ENCODE results near the gene SFXN5.

SFXN5 gene

DNA sequence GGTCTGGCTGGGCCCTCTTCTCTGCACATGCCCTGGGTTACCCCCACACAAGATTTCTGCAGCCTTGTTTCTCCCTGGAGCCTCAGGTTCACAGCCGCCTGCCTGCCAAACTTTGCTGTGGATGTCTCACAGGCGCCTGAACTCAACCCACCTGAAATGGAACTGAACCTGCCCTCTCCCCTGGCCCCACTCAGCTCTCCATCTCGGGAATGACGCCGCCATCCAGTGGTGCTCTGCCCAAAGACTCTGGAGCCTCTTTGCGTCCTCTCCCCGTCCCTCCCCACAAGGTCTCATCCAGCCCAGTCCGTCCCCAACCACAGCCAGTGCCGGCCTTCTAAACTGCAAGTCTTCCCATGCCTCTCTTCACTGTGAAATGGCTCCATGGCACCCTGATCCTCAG is 125.0 kb downstream of the SFXN5 start:
- in situ Hi-C loops (cut with MboI; ENCODE audit: low sequenced_read_pairs) = no loop called here

DNA sequence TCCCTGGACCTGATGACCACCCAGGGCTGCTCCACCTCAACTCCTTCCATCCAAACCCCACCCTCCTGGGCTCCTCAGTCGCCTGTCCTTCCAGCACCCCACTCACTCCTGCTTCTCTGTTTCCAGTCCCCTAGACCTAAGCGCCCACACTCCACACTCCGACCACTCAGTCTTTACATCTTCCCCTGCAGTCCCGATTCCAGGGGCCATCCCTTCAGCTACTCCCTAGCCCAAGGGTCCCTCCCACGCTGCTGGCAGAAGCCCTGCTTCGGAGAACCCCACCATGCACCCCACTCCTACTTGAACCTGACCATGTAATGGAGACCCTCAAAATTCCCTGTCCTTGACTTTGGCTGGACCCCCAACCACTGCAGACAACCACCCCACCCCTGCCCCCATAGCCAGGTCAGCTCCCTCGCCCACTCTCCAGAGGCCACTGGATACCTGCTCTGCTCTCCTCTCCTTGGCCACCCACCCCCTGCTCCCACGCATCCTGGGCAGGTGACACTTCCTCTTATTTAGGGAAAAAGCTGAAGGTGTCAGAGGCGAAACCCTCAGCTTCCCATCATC is 126.0 kb downstream of the SFXN5 start:
- in situ Hi-C loops (cut with MboI; ENCODE audit: low sequenced_read_pairs) = no loop called here

DNA sequence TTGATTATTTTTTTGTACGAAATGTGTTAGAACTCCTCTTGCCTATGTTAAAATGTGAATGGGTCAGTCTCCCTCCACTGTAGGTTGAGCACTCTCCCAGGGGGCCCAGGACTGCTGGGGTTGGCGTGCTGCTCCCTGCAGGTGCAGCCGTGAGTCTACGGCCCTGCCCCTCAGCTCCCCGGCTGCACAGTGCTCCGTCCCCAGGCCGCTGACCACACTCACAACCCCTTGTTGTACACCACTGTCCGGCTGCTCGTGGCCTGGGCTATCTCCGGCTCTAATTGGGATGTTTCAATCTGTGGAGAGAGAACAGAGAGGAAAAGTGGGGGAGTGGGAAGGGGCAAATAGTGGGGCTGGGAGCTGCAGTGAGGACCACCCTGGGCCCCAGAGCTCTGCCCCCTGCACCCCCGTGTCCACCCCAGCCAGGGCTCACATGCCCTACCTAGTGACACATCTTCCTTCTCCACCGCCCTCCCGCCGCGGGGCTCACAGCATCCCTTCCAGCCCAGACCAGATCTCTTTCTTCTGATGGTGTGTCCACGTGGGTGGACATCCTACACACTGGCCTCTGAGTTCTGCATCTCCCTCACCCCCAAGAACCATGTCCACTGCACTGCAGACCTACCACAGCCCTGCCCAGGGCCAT is 126.6 kb downstream of the SFXN5 start:
- in situ Hi-C loops (cut with MboI; ENCODE audit: low sequenced_read_pairs) = no loop called here

DNA sequence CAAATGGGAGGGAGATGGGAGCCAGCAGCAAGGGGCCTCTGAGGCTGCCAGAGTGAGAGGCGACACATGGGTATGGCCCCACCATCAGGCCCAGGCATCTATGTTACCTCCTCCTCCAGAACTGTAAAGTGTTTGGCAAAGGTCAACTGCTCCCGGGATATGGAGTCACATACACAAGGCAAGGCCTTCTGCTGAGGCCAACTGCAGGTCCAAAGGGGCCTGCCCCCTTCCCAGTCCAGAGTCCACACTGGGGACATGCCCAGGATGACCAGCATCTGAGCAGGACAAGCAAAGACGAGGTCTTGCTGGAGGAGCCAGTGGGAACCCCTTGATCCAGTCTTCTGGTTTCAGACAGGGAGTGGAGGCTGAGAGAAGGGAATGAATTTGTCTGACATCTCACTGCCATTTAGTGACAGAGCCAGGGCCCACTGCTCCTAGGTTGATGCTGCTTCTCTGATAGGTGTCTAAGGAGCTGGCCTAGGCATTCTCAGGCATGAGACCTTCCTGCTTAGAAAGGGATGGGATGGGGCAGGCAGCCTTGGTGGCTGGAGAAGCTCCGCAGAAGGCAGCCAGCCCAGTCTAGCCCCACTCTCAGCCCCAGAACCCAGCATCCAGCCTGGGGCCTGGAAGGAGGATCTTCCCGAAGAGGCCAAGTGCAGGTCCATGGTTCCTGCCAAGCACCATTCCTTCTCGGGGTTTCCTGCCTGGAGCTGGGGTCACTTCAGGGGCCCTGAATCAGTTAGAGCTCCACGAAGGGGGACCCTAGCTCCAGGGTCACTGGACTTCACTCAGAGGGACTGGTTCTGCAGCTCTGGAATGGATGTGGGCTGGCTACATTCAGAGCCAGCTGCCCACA is 127.7 kb downstream of the SFXN5 start:
- in situ Hi-C loops (cut with MboI; ENCODE audit: low sequenced_read_pairs) = no loop called here

DNA sequence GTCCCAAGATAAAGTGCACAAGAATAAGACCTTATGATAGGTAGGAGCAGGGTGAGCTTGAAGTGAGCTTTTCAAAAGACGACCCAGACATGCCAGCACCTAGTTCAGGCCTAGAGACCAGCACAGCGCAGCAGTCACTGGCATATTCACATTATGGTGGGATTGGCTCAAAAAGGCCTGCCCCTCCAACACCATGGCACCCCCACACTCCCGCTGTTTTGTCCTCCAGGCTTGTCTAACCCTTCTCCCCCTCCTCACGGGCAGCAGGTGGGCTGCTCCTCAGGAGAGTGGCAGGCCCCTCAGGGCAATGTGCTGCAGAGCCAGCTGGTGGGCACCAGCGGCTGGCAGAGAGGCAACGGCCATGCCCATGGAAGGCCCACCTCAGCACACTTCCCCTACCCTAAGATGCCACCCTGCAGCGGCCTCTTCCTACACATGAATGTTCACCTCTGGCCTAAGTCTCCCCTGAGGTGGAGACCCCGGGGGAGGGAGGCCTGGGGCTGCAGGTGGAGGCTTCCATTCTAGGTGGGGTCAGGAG is 128.6 kb downstream of the SFXN5 start:
- in situ Hi-C loops (cut with MboI; ENCODE audit: low sequenced_read_pairs) = no loop called here

GRCh38 chr2:72942293-72942692 is 129.2 kb downstream of the SFXN5 start:
- in situ Hi-C loops (cut with MboI; ENCODE audit: low sequenced_read_pairs) = no loop called here

GRCh38 chr2:72940786-72941185 is 130.7 kb downstream of the SFXN5 start:
- in situ Hi-C loops (cut with MboI; ENCODE audit: low sequenced_read_pairs) = no loop called here

DNA sequence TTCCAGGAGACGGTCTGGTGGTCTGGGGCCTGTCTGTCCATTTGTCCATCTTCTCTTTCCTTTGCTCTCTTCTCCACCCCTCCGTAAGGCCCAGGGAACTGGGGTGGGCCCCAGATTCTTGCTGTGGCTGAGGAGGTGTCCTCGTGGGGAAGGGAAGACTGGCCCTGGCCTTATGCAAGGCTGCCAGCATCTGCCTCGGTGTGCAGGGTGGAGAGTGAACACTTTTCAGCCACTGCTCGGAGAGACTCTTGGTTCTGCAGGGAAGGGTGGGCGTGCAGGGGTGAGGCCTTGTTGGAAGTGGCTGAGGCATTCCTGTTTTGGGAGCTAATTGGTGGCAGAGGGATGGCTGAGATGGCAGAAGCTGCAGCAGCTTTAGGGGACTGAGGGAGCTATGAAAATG is 131.2 kb downstream of the SFXN5 start:
- in situ Hi-C loops (cut with MboI; ENCODE audit: low sequenced_read_pairs) = no loop called here

GRCh38 chr2:72938455-72938854 is 133.1 kb downstream of the SFXN5 start:
- in situ Hi-C loops (cut with MboI; ENCODE audit: low sequenced_read_pairs) = no loop called here

GRCh38 chr2:72937356-72937669 is 134.2 kb downstream of the SFXN5 start:
- in situ Hi-C loops (cut with MboI; ENCODE audit: low sequenced_read_pairs) = no loop called here

DNA sequence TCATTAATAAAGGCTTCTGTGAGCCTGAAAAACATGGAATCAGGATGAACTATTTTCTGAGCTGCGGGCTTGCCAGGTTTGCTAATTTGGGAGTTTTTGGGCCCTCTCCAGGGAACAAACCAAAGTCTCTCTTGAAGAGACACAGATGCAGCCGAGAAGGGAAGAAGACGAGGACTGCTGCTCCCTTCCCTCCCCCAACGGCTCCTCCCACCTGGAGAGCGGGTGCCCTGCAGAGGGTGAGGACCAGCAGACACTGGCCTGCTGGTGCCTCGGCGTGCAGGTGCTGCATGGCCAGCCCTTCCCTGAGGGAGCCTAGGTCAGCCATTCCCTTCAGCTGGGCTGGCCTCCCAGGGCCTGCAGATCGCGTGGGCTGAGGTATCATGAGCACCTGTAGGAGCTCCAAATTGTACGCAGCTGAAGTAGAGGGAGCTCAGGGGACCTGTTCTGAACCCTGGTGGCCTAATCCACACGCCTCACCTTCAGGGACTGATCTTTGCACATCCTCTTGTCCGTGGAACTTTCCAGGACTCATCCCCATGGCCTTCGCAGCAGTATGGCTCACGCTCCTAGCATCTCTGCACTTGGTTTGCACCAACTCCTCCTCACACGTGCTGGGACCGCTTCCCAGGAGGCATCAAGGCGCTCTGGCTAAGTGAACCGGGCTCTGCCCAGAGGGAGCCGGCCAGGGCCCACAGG is 134.7 kb downstream of the SFXN5 start:
- in situ Hi-C loops (cut with MboI; ENCODE audit: low sequenced_read_pairs) = no loop called here

DNA sequence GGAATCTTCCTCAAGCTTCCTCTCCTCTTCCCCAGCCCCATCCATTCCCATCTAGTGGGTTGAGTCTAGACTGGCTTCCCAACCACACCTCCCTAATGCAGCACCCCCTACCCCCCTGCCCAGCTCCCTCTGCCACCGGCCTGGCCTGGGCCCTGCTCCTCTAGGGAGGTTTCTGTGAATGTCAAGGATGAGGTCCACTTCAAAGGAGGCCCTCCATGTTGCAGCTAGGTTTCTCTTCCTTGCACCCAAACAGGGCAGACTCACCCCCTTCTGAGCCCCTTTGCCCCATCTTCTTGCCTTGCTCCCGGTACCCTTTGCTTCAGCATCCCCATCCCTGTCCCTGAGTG is 135.9 kb downstream of the SFXN5 start:
- in situ Hi-C loops (cut with MboI; ENCODE audit: low sequenced_read_pairs) = no loop called here

DNA sequence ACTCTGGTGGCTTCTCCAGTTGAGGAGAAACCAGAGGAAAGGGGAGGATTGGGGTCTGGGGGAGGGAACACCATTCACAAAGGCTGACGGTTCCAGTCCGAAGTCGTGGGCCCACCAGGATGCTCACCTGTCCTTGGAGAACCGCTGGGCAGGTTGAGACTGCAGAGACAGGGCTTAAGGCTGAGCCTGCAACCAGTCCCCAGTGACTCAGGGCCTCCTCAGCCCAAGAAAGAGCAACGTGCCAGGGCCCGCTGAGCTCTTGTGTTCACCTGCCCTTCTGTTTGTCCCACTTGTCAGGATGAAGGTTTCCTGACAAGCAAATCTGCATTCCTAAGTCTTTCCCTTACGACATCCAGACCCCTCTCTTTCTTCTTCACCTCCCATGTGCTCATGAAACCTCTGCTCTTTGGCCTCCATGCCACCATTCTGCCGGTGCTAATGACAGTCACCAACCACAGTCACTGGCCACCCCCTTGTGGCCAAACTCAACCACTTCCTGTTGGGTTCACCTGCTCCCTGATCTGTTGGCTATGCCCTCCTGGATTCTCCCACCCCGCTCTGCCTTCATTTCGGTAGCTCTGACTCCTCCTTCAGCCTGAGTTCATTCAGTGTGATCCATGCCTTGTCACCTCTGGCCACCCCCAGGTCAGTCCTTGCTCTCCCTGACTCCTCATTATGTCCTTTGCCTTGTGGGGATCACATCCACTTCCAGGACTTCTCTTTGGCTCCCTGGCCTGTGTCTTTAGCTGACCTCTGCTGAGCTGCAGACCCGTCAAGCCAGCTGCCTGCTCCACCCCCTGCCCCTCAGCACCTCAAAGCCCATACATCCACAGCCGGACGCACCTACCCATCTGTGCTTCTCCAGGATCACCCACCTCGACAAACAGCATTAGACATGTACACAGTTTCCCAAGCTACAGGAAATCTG is 136.6 kb downstream of the SFXN5 start:
- in situ Hi-C loops (cut with MboI; ENCODE audit: low sequenced_read_pairs) = no loop called here

DNA sequence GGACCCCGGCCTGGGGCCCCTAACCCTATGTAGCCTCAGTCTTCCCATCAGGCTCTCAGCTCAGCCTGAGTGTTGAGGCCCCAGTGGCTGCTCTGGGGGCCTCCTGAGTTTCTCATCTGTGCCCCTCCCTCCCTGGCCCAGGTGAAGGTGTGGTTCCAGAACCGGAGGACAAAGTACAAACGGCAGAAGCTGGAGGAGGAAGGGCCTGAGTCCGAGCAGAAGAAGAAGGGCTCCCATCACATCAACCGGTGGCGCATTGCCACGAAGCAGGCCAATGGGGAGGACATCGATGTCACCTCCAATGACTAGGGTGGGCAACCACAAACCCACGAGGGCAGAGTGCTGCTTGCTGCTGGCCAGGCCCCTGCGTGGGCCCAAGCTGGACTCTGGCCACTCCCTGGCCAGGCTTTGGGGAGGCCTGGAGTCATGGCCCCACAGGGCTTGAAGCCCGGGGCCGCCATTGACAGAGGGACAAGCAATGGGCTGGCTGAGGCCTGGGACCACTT is 137.8 kb downstream of the SFXN5 start:
- in situ Hi-C loops (cut with MboI; ENCODE audit: low sequenced_read_pairs) = no loop called here

- in situ Hi-C loops (cut with MboI; ENCODE audit: low sequenced_read_pairs) = no loop called here
Measured at GRCh38 chr2:72933207-72933606, 138.3 kb downstream of the SFXN5 start.

GRCh38 chr2:72932805-72933204 is 138.7 kb downstream of the SFXN5 start:
- in situ Hi-C loops (cut with MboI; ENCODE audit: low sequenced_read_pairs) = no loop called here

DNA sequence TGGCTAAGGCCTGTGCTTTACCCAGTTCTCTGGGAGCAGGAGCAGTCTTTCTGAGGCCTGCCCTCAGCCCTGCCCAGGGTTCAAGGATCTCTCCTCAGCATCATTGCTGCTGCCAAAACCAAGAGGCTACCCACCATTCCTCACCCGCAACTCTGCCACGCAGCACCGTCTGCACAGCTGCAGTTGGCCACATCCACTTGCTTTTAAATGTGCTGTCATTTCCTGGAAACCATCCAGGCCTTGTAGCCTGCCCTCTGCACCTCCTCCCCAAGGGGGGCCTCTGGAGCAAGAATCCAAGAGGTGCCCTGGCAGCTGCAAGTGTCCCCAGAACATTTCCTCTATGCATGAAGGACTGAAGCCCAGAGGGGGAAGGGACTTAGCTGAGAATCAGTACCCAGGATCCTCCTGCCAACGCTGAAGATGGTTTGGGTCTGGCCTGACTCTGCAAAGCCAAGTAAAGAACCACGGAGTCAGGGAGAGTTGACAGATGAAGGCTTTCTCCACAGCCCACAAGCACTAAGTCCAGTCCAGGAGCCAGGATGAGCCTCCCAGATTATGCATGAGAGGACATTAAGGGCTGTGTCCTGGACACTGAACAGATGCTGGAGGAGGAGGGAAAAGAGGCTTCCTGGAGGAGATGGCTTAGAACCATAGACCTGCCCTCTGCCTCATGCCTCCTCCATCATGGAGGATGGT is 139.3 kb downstream of the SFXN5 start:
- in situ Hi-C loops (cut with MboI; ENCODE audit: low sequenced_read_pairs) = no loop called here

DNA sequence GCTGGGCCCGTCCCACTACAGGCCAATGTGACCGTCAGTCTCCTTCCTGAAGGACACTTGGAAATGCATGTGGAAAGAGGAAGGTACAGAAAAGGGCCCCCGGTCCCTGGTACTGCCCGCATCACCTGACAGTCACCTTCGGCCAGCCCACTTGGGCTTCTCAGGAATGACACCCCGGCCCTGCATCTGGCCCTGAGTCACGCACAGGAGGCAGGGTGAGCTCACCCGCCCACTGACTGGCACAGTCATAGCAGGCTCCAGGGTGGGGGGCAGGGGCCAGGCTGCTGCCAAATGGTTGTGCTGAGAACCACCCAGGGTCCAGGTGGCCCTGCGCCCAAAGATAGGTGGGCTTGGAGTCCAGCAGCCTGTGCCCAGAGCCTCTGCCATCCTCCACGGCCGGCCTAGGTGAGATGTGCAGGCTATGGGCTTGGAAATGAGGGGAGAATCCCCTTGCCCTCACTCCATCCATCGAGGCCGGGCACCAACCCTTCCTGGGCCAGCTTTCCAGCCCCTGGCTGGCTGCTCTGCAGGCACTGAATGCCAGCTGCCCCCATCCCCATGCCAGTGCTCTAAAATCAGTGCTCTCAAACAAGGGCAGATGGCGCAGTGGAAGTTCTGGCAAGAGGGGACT is 140.1 kb downstream of the SFXN5 start:
- in situ Hi-C loops (cut with MboI; ENCODE audit: low sequenced_read_pairs) = no loop called here

DNA sequence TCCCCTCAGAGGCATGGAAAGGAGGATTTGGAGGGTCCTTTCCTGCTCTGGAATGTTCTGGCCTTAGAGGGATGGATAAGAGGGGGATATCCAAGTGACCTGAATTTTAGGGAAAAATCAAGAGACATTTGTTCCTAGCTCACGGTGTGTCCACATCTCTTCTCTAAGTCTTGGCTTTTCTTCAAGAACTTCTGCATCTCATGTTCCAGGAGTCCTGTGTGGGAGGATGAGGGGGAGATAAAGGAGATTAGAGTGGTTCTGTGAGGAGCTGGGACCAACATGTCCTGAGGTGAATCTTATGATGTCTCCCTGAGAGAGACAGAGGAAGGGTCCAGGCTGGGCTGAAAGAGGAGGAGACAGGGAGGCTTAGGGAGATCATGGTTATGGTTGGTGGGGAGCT is 142.5 kb downstream of the SFXN5 start:
- in situ Hi-C loops (cut with MboI; ENCODE audit: low sequenced_read_pairs) = no loop called here
